Right atrium auricular region (tissue), 2 donors: ENCODE results near the gene EDNRA. TPM values are rescaled to one million over a fixed set of nuclear protein-coding genes. Genes with fewer than 3 reads are reported as not detected.

Experiments
- DNase-seq: peaks from one replicate; pipeline ENCODE4 v3.0.0-alpha.2; 2019; ENCODE audit warnings: low spot score
- H3K27ac ChIP-seq, 2 donors: fragments of 200-600 bp; sonication (generic); 1 replicate in 1 of 2; 2 replicates in 1 of 2; pipeline ENCODE4 v1.5.1; 2016 to 2019
- H3K27me3 ChIP-seq, 2 donors: fragments of 200-600 bp; sonication (generic); one replicate each; pipeline versions ENCODE4 v1.5.1 to v1.6.0; 2017 to 2019
- H3K36me3 ChIP-seq: fragments of 200-600 bp; sonication (generic); one replicate; pipeline ENCODE4 v1.5.1; 2016
- H3K4me1 ChIP-seq, 2 donors: fragments of 200-600 bp; sonication (generic); one replicate each; pipeline versions ENCODE4 v1.5.1 to v1.6.0; 2017 to 2019
- H3K4me3 ChIP-seq, 2 donors: fragments of 200-600 bp; sonication (generic); 1 replicate in 1 of 2; 2 replicates in 1 of 2; pipeline ENCODE4 v1.5.1; 2017 to 2019; ENCODE audit warnings: mild to moderate bottlenecking in 1 of 2, moderate library complexity in 1 of 2
- H3K9me3 ChIP-seq, 2 donors: fragments of 200-600 bp; sonication (generic); one replicate each; pipeline ENCODE4 v1.5.1; 2019
- CTCF ChIP-seq, 2 donors: fragments of 200-600 bp; sonication (generic); IDR thresholded peaks; one replicate each; pipeline ENCODE4 v1.5.1; 2019; ENCODE audit warnings: antibody characterized with exemption in 2 of 2
- total RNA-seq, 2 donors: library from RNA; depleted of rRNA; stranded (reverse); fragments of >200 nt; gene quantifications; one replicate each; pipeline ENCODE4 v1.1.0, GENCODE V29; 2016

The EDNRA gene
- total RNA-seq, 2 donors from 2014 or later, result 64.8 to 72.7 TPM

DNA sequence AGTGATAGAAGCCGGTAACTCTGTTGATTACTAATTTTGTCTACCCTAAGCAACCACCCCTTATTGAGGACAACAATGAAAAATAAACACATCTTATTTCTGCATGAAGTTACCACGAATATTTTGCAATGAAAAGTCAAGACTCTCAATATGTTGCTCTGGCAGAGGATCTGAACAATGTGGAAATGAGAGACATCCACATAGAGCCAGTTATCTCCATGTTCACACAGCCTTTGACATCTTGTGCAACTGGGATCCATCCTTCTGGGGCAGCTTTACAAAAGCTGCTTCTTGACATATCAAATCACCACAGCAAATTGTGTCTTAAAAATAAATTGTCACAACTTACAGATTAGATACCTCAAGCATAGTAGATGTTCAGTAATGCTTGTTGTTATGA is 10.2 kb downstream of the EDNRA start:
- no peak for DNase-seq
- Histone ChIP-seq H3K27ac (peak overlapping the region; percentile 52 to 82), H3K4me3 (no peak overlapping the region), H3K9me3 (no peaks in the 10 kb centered on the region), H3K4me1 (peaks cover 0 to 57% of the 10 kb centered on the region in 2 donors), H3K27me3 (no peaks in the 10 kb centered on the region), H3K36me3 (peaks cover 6% of the 10 kb centered on the region)
- no peak for TF ChIP-seq CTCF (IDR thresholded peaks at IDR 0.05)

- TF ChIP-seq CTCF (IDR thresholded peaks at IDR 0.05), result no peak
- H3K36me3 ChIP-seq, result no peaks in the 10 kb centered on the region
- DNase-seq, result no peak
- H3K9me3 ChIP-seq, result no peaks in the 10 kb centered on the region
- no peak overlapping the region for H3K4me3 ChIP-seq
- peak overlapping the region; percentile 52 to 82 for H3K27ac ChIP-seq
- peaks cover 0 to 53% of the 10 kb centered on the region in 2 donors for H3K4me1 ChIP-seq
- no peaks in the 10 kb centered on the region for H3K27me3 ChIP-seq
These were observed 11.4 kb downstream of the EDNRA start for GRCh38 chr4:147492306-147492705.

GRCh38 chr4:147492761-147493160 is 11.9 kb downstream of the EDNRA start:
- no peaks in the 10 kb centered on the region for H3K36me3 ChIP-seq
- peak overlapping the region; percentile 52 to 82 for H3K27ac ChIP-seq
- no peak for DNase-seq
- no peak overlapping the region for H3K4me3 ChIP-seq
- peaks cover 0 to 53% of the 10 kb centered on the region in 2 donors for H3K4me1 ChIP-seq
- no peaks in the 10 kb centered on the region for H3K9me3 ChIP-seq
- H3K27me3 ChIP-seq, result no peaks in the 10 kb centered on the region
- no peak for TF ChIP-seq CTCF (IDR thresholded peaks at IDR 0.05)

- no peak for TF ChIP-seq CTCF (IDR thresholded peaks at IDR 0.05)
- Histone ChIP-seq H3K27me3 (no peaks in the 10 kb centered on the region), H3K4me1 (peaks cover 0 to 53% of the 10 kb centered on the region in 2 donors), H3K9me3 (no peaks in the 10 kb centered on the region), H3K4me3 (no peak overlapping the region), H3K27ac (peak overlapping the region; percentile 52 to 82), H3K36me3 (no peaks in the 10 kb centered on the region)
- DNase-seq, result no peak
These were observed 12.4 kb downstream of the EDNRA start for GRCh38 chr4:147493307-147493706.

DNA sequence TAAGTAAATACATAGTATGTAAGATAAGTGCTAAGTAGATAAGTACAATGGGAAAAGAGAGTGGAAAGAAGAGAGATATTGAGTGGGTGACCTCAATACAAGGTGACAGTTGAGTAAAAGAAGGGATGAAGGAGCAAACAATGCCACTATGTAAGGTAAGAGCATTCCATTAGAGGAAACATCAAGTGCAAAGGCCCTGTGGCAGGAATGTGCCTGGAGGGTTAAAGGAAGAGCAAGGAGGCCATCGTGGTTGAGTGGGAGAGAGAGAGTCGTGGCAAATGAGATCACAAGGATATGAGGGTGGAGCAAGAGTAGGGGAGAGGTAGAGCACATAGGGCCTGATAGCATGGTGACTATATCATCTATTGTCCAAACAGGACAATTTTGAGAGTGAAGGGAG is 13.4 kb downstream of the EDNRA start:
- Histone ChIP-seq H3K27ac (peak overlapping the region; percentile 52 to 82), H3K9me3 (no peaks in the 10 kb centered on the region), H3K4me1 (peaks cover 0 to 48% of the 10 kb centered on the region in 2 donors), H3K27me3 (no peaks in the 10 kb centered on the region), H3K4me3 (no peak overlapping the region), H3K36me3 (no peaks in the 10 kb centered on the region)
- TF ChIP-seq CTCF (IDR thresholded peaks at IDR 0.05), result no peak
- DNase-seq, result no peak

- Histone ChIP-seq H3K36me3 (no peaks in the 10 kb centered on the region), H3K4me3 (no peak overlapping the region), H3K27ac (peak overlapping the region in 1 of 2 donors; percentile 18)
These were observed 15.6 kb downstream of the EDNRA start for GRCh38 chr4:147496500-147496899.

More at GRCh38 chr4:147496500-147496899, 15.6 kb downstream of the EDNRA start:
- no peak for DNase-seq
- no peak for TF ChIP-seq CTCF (IDR thresholded peaks at IDR 0.05)
- Histone ChIP-seq H3K9me3 (no peaks in the 10 kb centered on the region), H3K27me3 (no peaks in the 10 kb centered on the region), H3K4me1 (peaks cover 0 to 46% of the 10 kb centered on the region in 2 donors)
